ENCODE results near the gene MLLT1. TPM values are rescaled to one million over a fixed set of nuclear protein-coding genes. Genes with fewer than 3 reads are reported as not detected.

MLLT1 gene
- total RNA-seq, 1 experiment from 2014 or later = 44.2 TPM

- Histone ChIP-seq H3K9me3 (ENCODE audit: insufficient read depth, low read depth) (no peaks in the 10 kb centered on the region), H3K27ac (no peak overlapping the region), H2AFZ (no peak overlapping the region), H3K27me3 (ENCODE audit: insufficient read depth, low read depth) (no peaks in the 10 kb centered on the region), H3K79me2 (ENCODE audit: low read depth) (no peaks in the 10 kb centered on the region), H3K4me3 (no peak overlapping the region), H3K4me2 (no peak overlapping the region), H3F3A (ENCODE audit: insufficient read depth, low read depth) (no peaks in the 10 kb centered on the region), H4K20me1 (ENCODE audit: insufficient read depth) (no peaks in the 10 kb centered on the region), H3K36me3 (ENCODE audit: low read depth) (no peaks in the 10 kb centered on the region), H3K9me2 (ENCODE audit: insufficient read depth) (no peaks in the 10 kb centered on the region), H3K4me1 (replicated peaks; ENCODE audit: insufficient read depth) (no peaks in the 10 kb centered on the region)
- TF ChIP-seq EZH2 (IDR thresholded peaks at IDR 0.05; ENCODE audit: low read depth) (no peak), CTCF (conservative IDR thresholded peaks at IDR 0.05) (no peak)
- intact Hi-C loops (cut with micrococcal nuclease; ENCODE audit: unreplicated experiment) = no loop called here
- ChIA-PET CTCF (interaction anchor here (0.6 kb wide), 1 partner anchor 612 kb away, joined by 3 read pairs; no protein-coding TSS in a partner anchor), POLR2A (ENCODE audit: unreplicated experiment) (no interaction called here)
- DNase-seq = no peak
- no TSS peak for BruUV-seq (replicated peaks)
Observed at GRCh38 chr19:6209680-6210079, 70.1 kb downstream of the MLLT1 start.

GRCh38 chr19:6209233-6209632, 70.5 kb downstream of the MLLT1 start:
- Histone ChIP-seq H3K4me3 (no peak overlapping the region), H3K27me3 (ENCODE audit: insufficient read depth, low read depth) (no peaks in the 10 kb centered on the region), H3K9me3 (ENCODE audit: insufficient read depth, low read depth) (no peaks in the 10 kb centered on the region), H3K4me2 (no peak overlapping the region), H3F3A (ENCODE audit: insufficient read depth, low read depth) (no peaks in the 10 kb centered on the region), H3K27ac (no peak overlapping the region), H3K36me3 (ENCODE audit: low read depth) (no peaks in the 10 kb centered on the region), H2AFZ (no peak overlapping the region), H3K79me2 (ENCODE audit: low read depth) (no peaks in the 10 kb centered on the region), H3K9me2 (ENCODE audit: insufficient read depth) (no peaks in the 10 kb centered on the region), H3K4me1 (replicated peaks; ENCODE audit: insufficient read depth) (no peaks in the 10 kb centered on the region), H4K20me1 (ENCODE audit: insufficient read depth) (no peaks in the 10 kb centered on the region)
- intact Hi-C loops (cut with micrococcal nuclease; ENCODE audit: unreplicated experiment) = no loop called here
- BruUV-seq (replicated peaks) = no TSS peak
- no peak for DNase-seq
- TF ChIP-seq EZH2 (IDR thresholded peaks at IDR 0.05; ENCODE audit: low read depth) (no peak), CTCF (conservative IDR thresholded peaks at IDR 0.05) (no peak)
- CTCF ChIA-PET = interaction anchor here (0.6 kb wide), 1 partner anchor 613 kb away, joined by 3 read pairs; no protein-coding TSS in a partner anchor
- POLR2A ChIA-PET (ENCODE audit: unreplicated experiment) = no interaction called here

- H3K9me2 ChIP-seq (ENCODE audit: insufficient read depth) = no peaks in the 10 kb centered on the region
- no TSS peak for BruUV-seq (replicated peaks)
- ChIA-PET POLR2A (ENCODE audit: unreplicated experiment) (no interaction called here), CTCF (no interaction called here)
- no peak overlapping the region for H3K4me3 ChIP-seq
- H3K36me3 ChIP-seq (ENCODE audit: low read depth) = no peaks in the 10 kb centered on the region
- DNase-seq = no peak
- no peak overlapping the region for H3K27ac ChIP-seq
- H4K20me1 ChIP-seq (ENCODE audit: insufficient read depth) = no peaks in the 10 kb centered on the region
- 0 out of 2 replicates have a peak, but pooled peaks cover 6% of the 10 kb centered on the region for H3F3A ChIP-seq (ENCODE audit: insufficient read depth, low read depth)
- H2AFZ ChIP-seq = no peak overlapping the region
- H3K4me2 ChIP-seq = no peak overlapping the region
- no peak for TF ChIP-seq CTCF (conservative IDR thresholded peaks at IDR 0.05)
- no peak for TF ChIP-seq EZH2 (IDR thresholded peaks at IDR 0.05; ENCODE audit: low read depth)
- H3K9me3 ChIP-seq (ENCODE audit: insufficient read depth, low read depth) = no peaks in the 10 kb centered on the region
- H3K27me3 ChIP-seq (ENCODE audit: insufficient read depth, low read depth) = no peaks in the 10 kb centered on the region
- intact Hi-C loops (cut with micrococcal nuclease; ENCODE audit: unreplicated experiment) = no loop called here
- H3K4me1 ChIP-seq (replicated peaks; ENCODE audit: insufficient read depth) = no peaks in the 10 kb centered on the region
- H3K79me2 ChIP-seq (ENCODE audit: low read depth) = no peaks in the 10 kb centered on the region
Observed at GRCh38 chr19:6204866-6205723, 74.7 kb downstream of the MLLT1 start.
